A673 (cell line): Measurements from ENCODE around the gene CISH.

ENCODE experiments used
- CTCF ChIP-seq: fragments of 300-800, 200-600 bp; sonication (generic); conservative IDR thresholded peaks from 2 replicates; pipeline ENCODE4 v1.5.1; 2017; ENCODE audit warnings: low read depth, mild to moderate bottlenecking, antibody characterized with exemption, low read length, moderate library complexity, mixed read lengths
- EZH2 ChIP-seq: fragments of 200-600 bp; sonication (generic); IDR thresholded peaks from 2 replicates; pipeline ENCODE4 v1.6.1; 2017; ENCODE audit warnings: borderline replicate concordance, low read depth, mild to moderate bottlenecking, mixed read lengths, antibody characterized with exemption, low read length; ENCODE audit not compliant: poor library complexity, severe bottlenecking

GRCh38 chr3:50592568-50592967 is 19.0 kb downstream of the CISH start:
- TF ChIP-seq CTCF: no peak
- no peak for TF ChIP-seq EZH2
